DOHH2 (cell line): ENCODE data around the gene DLX5.

Experiments
- H3F3A ChIP-seq: fragments of 200-600 bp; sonication (generic), shearing (Covaris generic); 2 replicates; pipeline ENCODE4 v1.6.0; 2016; ENCODE audit warnings: antibody characterized with exemption, mild to moderate bottlenecking; ENCODE audit not compliant: control insufficient read depth, insufficient read depth
- H3K27ac ChIP-seq: fragments of 200-600 bp; sonication (generic); 2 replicates; pipeline ENCODE4 v1.5.1; 2014; ENCODE audit warnings: low read depth, mild to moderate bottlenecking, low read length, moderate library complexity
- H3K27me3 ChIP-seq: fragments of 200-600 bp; sonication (generic); 2 replicates; pipeline ENCODE4 v1.6.1; 2014; ENCODE audit warnings: mild to moderate bottlenecking, low read length, mixed read lengths; ENCODE audit not compliant: control insufficient read depth
- H3K36me3 ChIP-seq: fragments of 200-600 bp; sonication (generic); 2 replicates; pipeline ENCODE4 v1.6.1; 2014; ENCODE audit warnings: mild to moderate bottlenecking, low read length, moderate library complexity, mixed read lengths; ENCODE audit not compliant: control insufficient read depth
- H3K4me1 ChIP-seq: fragments of 200-600 bp; sonication (generic); 2 replicates; pipeline ENCODE4 v1.6.1; 2014; ENCODE audit warnings: mild to moderate bottlenecking, low read length, mixed read lengths; ENCODE audit not compliant: control insufficient read depth
- H3K4me2 ChIP-seq: fragments of 200-600 bp; sonication (generic); 2 replicates; pipeline ENCODE4 v1.6.0; 2014; ENCODE audit warnings: mild to moderate bottlenecking, low read length, moderate library complexity
- H3K4me3 ChIP-seq: fragments of 200-600 bp; sonication (generic); 2 replicates; pipeline ENCODE4 v1.5.1; 2014; ENCODE audit warnings: mild to moderate bottlenecking, low read length, mixed read lengths
- H3K79me2 ChIP-seq: fragments of 200-600 bp; sonication (generic); 2 replicates; pipeline ENCODE4 v1.6.1; 2014; ENCODE audit warnings: mild to moderate bottlenecking, low read length, mixed read lengths; ENCODE audit not compliant: control insufficient read depth
- H3K9me2 ChIP-seq: fragments of 200-600 bp; sonication (generic); replicated peaks from 2 replicates; pipeline ENCODE4 v1.6.1; 2014; ENCODE audit warnings: mild to moderate bottlenecking, low read length, mixed read lengths; ENCODE audit not compliant: control insufficient read depth
- H3K9me3 ChIP-seq: fragments of 200-600 bp; sonication (generic); 2 replicates; pipeline ENCODE4 v1.6.1; 2014; ENCODE audit warnings: antibody characterized with exemption, low read length, mixed read lengths; ENCODE audit not compliant: control insufficient read depth, insufficient read depth
- H4K20me1 ChIP-seq: fragments of 200-600 bp; sonication (generic); 2 replicates; pipeline ENCODE4 v1.6.0; 2014; ENCODE audit warnings: low read depth, mild to moderate bottlenecking, antibody characterized with exemption, low read length, moderate library complexity; ENCODE audit not compliant: control insufficient read depth, insufficient read depth
- CTCF ChIP-seq: fragments of 200-600 bp; sonication (generic); IDR thresholded peaks from one replicate; pipeline ENCODE4 v1.5.1; 2014; ENCODE audit warnings: antibody characterized with exemption, mild to moderate bottlenecking, low read depth, low read length; ENCODE audit not compliant: poor library complexity, severe bottlenecking
- EZH2phosphoT487 ChIP-seq: fragments of 200-600 bp; sonication (generic); IDR thresholded peaks from 2 replicates; pipeline ENCODE4 v1.6.1; 2017; ENCODE audit warnings: borderline replicate concordance, mild to moderate bottlenecking, antibody characterized with exemption, low read length, moderate library complexity, mixed read lengths

The DLX5 gene

GRCh38 chr7:97026715-97027426 lies 2.2 kb upstream of the DLX5 start:
- Histone ChIP-seq H3K4me3 (no peak overlapping the region; the same call in 1 of the 2 replicates), H3K9me2 (no peaks in the 10 kb centered on the region), H3K36me3 (no peaks in the 10 kb centered on the region), H3K4me2 (peak overlapping the region; percentile 45), H4K20me1 (no peaks in the 10 kb centered on the region), H3K27me3 (peaks cover 32% of the 10 kb centered on the region), H3K4me1 (peaks cover 5% of the 10 kb centered on the region), H3K9me3 (no peaks in the 10 kb centered on the region), H3K79me2 (no peaks in the 10 kb centered on the region), H3K27ac (no peak overlapping the region), H3F3A (no peaks in the 10 kb centered on the region)
- TF ChIP-seq CTCF: no peak
- TF ChIP-seq EZH2phosphoT487: no peak

GRCh38 chr7:97025983-97026714 lies 1.5 kb upstream of the DLX5 start:
- peaks cover 32% of the 10 kb centered on the region for H3K27me3 ChIP-seq
- no peaks in the 10 kb centered on the region for H3K9me3 ChIP-seq
- TF ChIP-seq EZH2phosphoT487 (peak; percentile 84; the same call in 1 of the 2 replicates), CTCF (no peak)
- peaks cover 5% of the 10 kb centered on the region for H3K4me1 ChIP-seq
- no peak overlapping the region for H3K4me3 ChIP-seq
- H3K79me2 ChIP-seq: no peaks in the 10 kb centered on the region
- H4K20me1 ChIP-seq: no peaks in the 10 kb centered on the region
- no peaks in the 10 kb centered on the region for H3K36me3 ChIP-seq
- no peak overlapping the region for H3K4me2 ChIP-seq
- H3K9me2 ChIP-seq: no peaks in the 10 kb centered on the region
- no peak overlapping the region for H3K27ac ChIP-seq
- H3F3A ChIP-seq: no peaks in the 10 kb centered on the region

- H3F3A ChIP-seq: no peaks in the 10 kb centered on the region
Observed at GRCh38 chr7:97025130-97025499, 484 bp upstream of the DLX5 start.

More at GRCh38 chr7:97025130-97025499, 484 bp upstream of the DLX5 start:
- Histone ChIP-seq H3K9me3 (no peaks in the 10 kb centered on the region), H3K9me2 (no peaks in the 10 kb centered on the region), H3K4me2 (no peak overlapping the region), H3K4me1 (peaks cover 5% of the 10 kb centered on the region), H4K20me1 (no peaks in the 10 kb centered on the region), H3K27me3 (peaks cover 32% of the 10 kb centered on the region), H3K36me3 (no peaks in the 10 kb centered on the region), H3K4me3 (no peak overlapping the region), H3K27ac (no peak overlapping the region), H3K79me2 (no peaks in the 10 kb centered on the region)
- no peak for TF ChIP-seq CTCF
- TF ChIP-seq EZH2phosphoT487: no peak
